GM21786 (cell line): Measurements from ENCODE around the gene ANKRD39.
"Not testable (repeated sequence)": the region's sequence is repeated elsewhere in the genome, so short reads cannot be mapped to it uniquely, and the experiment has no call there.

Experiments used
- ATAC-seq: cut with Tn5 transposase; IDR thresholded peaks from one replicate; pipeline ENCODE4 v1.9.1; 2021; ENCODE audit not compliant: unreplicated experiment

ANKRD39 gene

GRCh38 chr2:96810783-96811192 lies 47.0 kb downstream of the ANKRD39 start:
- no peak for ATAC-seq

GRCh38 chr2:96809951-96810782 lies 47.6 kb downstream of the ANKRD39 start:
- no peak for ATAC-seq

DNA sequence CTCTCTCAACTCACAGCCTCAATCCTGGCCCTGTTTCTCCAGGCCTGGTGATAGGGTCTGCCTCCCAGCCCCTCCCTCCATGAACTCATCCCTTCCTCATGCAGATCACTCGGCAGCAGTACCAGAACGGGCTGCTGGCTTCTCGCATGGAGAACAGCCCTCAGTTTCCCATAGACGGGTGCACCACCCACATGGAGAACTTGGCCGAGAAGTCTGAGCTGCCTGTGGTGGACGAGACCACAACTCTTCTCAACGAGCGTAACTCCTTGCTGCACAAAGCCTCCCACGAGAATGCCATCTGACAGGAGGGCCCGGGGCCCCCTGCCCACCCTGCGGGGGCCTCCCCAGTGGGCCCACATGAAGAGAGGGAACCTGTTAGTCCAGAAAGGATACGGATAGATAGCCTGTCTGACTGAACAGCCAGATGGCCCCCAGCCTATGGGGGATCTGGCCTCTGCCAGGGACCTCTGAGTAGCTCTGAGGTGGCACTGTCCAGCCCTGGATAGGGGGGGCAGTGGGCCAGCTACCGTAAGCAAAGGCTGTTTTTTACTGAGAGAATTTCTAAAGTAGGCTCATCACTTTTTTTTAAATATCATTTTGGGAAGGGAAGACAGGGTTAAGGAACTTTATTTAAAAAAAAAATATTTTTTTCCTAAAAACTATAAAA lies 48.5 kb downstream of the ANKRD39 start:
- no peak for ATAC-seq

GRCh38 chr2:96808176-96808837 lies 49.5 kb downstream of the ANKRD39 start:
- ATAC-seq: no peak

- no peak for ATAC-seq
Observed at GRCh38 chr2:96807127-96807471, 50.7 kb downstream of the ANKRD39 start.

DNA sequence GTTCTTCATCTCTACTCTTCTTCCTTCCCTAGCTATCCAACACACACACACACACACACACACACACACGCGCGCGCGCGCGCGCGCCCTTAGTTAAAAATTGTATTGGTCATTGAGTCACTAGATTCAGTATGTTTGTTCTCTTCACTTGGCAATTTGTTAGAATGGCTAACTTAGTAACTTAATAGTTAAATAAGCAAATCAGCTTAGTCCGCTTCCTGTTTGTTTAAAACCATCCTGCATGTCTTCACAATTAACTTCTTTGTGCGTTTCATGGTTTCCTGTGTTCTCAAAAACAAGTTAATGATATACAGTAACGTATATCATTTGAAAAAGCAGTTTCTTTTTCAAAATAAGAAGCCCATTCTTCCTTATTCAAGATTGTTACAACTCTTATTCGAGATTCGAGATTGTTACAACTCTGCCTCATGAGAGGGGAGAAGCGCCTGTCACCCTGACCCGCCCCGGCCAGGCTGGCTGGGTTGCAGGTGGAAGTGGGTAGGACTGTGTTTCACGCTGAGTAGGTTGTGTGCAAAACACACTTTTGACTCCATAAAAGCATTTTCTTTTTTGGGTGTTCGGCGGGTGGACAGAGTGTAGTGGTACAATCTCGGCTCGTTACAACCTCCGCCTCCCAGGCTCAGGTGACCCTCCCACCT lies 51.2 kb downstream of the ANKRD39 start:
- no peak for ATAC-seq

- not testable (repeated sequence) for ATAC-seq
Observed at GRCh38 chr2:96805946-96806345, 51.9 kb downstream of the ANKRD39 start.

DNA sequence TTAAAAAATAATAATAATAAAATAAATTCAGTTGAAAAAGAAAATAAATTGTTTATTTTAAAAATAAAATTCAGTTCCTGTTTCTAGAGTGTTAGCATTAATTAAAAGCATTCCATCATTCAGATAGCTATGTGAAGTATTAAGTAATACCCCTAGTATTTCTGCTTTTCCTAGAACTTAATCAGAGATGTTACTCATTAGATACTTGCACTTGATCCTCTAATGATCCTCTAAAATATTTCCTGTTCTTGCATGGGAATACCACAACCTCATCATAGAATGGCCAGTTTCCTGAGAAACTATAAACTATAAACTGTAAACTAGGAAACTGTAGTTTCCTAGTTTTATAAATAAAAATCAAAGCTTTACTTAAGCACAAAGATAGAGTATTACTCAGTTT lies 52.8 kb downstream of the ANKRD39 start:
- no peak for ATAC-seq

GRCh38 chr2:96802721-96803120 lies 55.1 kb downstream of the ANKRD39 start:
- ATAC-seq: no peak

- ATAC-seq: no peak
Observed at GRCh38 chr2:96801786-96802595, 55.8 kb downstream of the ANKRD39 start.

- no peak for ATAC-seq
Observed at GRCh38 chr2:96801005-96801785, 56.6 kb downstream of the ANKRD39 start.

GRCh38 chr2:96800061-96801004 lies 57.5 kb downstream of the ANKRD39 start:
- ATAC-seq: no peak

DNA sequence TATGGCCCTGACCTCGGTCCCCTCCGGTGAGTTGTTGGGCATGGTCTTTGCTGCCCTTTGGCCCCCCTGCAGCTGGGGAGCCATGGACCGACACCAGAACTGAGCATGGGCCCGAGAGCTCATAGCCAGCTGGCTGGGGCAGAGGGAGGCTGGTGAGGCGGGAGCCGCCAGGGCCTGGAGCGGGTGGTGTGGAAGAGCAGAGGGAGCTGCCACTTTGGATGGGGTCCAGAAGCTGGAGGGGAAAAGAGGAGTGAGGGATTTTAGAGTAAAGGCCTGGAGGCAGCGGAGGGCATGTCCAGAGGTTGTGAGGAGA lies 58.2 kb downstream of the ANKRD39 start:
- no peak for ATAC-seq

- no peak for ATAC-seq
Observed at GRCh38 chr2:96798733-96799622, 58.8 kb downstream of the ANKRD39 start.
